ENCODE results near the gene TRIM45. TPM values are rescaled to one million over a fixed set of nuclear protein-coding genes. Genes with fewer than 3 reads are reported as not detected.

The TRIM45 gene
- total RNA-seq, 1 donor from 2014 or later = 6.7 TPM

DNA sequence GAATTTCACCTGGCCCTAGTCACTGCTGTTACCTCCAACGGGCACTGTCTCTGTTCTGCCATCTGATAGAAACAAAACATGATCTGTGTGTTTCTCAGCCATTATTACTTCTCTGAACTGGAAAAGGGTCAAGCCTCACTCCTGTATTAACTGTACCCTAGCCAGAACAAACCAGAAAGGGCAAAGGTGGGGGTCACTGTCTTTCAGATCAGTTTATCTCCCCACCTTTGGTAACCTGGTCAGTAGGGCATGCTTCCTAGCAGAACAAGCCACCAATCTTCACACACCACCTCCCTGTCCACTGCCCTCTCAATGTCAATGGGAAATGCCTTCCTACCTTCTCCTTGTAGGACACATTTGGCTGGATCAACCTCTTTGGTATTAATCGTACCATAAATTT is 3.9 kb downstream of the TRIM45 start:
- Mint-ChIP-seq H3K27ac (ENCODE audit: unreplicated experiment) (peak overlapping the region; percentile 14), H3K4me3 (ENCODE audit: unreplicated experiment) (no peak overlapping the region), H3K9me3 (ENCODE audit: unreplicated experiment) (peaks cover 11% of the 10 kb centered on the region), H3K4me1 (ENCODE audit: low read depth, unreplicated experiment) (peaks cover 16% of the 10 kb centered on the region), H3K36me3 (ENCODE audit: unreplicated experiment) (no peaks in the 10 kb centered on the region), H3K27me3 (ENCODE audit: unreplicated experiment) (peaks cover 2% of the 10 kb centered on the region)
- TF ChIP-seq, protein P1, sequence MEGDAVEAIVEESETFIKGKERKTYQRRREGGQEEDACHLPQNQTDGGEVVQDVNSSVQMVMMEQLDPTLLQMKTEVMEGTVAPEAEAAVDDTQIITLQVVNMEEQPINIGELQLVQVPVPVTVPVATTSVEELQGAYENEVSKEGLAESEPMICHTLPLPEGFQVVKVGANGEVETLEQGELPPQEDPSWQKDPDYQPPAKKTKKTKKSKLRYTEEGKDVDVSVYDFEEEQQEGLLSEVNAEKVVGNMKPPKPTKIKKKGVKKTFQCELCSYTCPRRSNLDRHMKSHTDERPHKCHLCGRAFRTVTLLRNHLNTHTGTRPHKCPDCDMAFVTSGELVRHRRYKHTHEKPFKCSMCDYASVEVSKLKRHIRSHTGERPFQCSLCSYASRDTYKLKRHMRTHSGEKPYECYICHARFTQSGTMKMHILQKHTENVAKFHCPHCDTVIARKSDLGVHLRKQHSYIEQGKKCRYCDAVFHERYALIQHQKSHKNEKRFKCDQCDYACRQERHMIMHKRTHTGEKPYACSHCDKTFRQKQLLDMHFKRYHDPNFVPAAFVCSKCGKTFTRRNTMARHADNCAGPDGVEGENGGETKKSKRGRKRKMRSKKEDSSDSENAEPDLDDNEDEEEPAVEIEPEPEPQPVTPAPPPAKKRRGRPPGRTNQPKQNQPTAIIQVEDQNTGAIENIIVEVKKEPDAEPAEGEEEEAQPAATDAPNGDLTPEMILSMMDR (IDR thresholded peaks at IDR 0.05; ENCODE audit: partially characterized antibody, unreplicated experiment) = no peak
- no peak for DNase-seq

DNA sequence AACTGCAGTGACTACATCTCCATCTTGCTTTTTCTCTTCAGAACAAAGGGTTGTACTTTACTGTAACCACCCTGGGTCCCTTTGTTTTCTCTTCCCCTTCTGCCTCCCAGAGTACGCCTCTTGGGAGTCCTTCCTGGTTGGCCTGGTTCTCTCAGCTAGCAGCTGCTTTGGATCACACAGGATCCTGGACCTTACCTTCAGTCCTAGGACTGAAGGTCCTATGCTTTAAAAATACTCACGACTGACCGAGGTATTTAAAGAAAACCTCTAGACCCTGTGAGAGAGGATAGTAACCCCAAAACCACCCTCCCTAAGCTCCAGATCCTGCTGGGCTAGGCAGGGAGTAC is 4.8 kb downstream of the TRIM45 start:
- TF ChIP-seq, protein P1 (IDR thresholded peaks at IDR 0.05; ENCODE audit: partially characterized antibody, unreplicated experiment) = no peak
- Mint-ChIP-seq H3K9me3 (ENCODE audit: unreplicated experiment) (peaks cover 10% of the 10 kb centered on the region), H3K27ac (ENCODE audit: unreplicated experiment) (peak overlapping the region; percentile 50), H3K27me3 (ENCODE audit: unreplicated experiment) (peaks cover 2% of the 10 kb centered on the region), H3K4me1 (ENCODE audit: low read depth, unreplicated experiment) (peaks cover 20% of the 10 kb centered on the region), H3K36me3 (ENCODE audit: unreplicated experiment) (no peaks in the 10 kb centered on the region), H3K4me3 (ENCODE audit: unreplicated experiment) (no peak overlapping the region)
- DNase-seq = no peak

GRCh38 chr1:117116090-117116783 is 5.3 kb downstream of the TRIM45 start:
- Mint-ChIP-seq H3K9me3 (ENCODE audit: unreplicated experiment) (peaks cover 9% of the 10 kb centered on the region), H3K4me1 (ENCODE audit: low read depth, unreplicated experiment) (peaks cover 20% of the 10 kb centered on the region), H3K4me3 (ENCODE audit: unreplicated experiment) (no peak overlapping the region), H3K36me3 (ENCODE audit: unreplicated experiment) (no peaks in the 10 kb centered on the region), H3K27ac (ENCODE audit: unreplicated experiment) (peak overlapping the region; percentile 50), H3K27me3 (ENCODE audit: unreplicated experiment) (peaks cover 2% of the 10 kb centered on the region)
- TF ChIP-seq, protein P1 (IDR thresholded peaks at IDR 0.05; ENCODE audit: partially characterized antibody, unreplicated experiment) = no peak
- DNase-seq = no peak

GRCh38 chr1:117114877-117115276 is 6.7 kb downstream of the TRIM45 start:
- Mint-ChIP-seq H3K27me3 (ENCODE audit: unreplicated experiment) (peaks cover 2% of the 10 kb centered on the region), H3K9me3 (ENCODE audit: unreplicated experiment) (peaks cover 7% of the 10 kb centered on the region), H3K4me1 (ENCODE audit: low read depth, unreplicated experiment) (peaks cover 11% of the 10 kb centered on the region), H3K4me3 (ENCODE audit: unreplicated experiment) (no peak overlapping the region), H3K27ac (ENCODE audit: unreplicated experiment) (no peak overlapping the region), H3K36me3 (ENCODE audit: unreplicated experiment) (no peaks in the 10 kb centered on the region)
- no peak for DNase-seq
- TF ChIP-seq, protein P1 (IDR thresholded peaks at IDR 0.05; ENCODE audit: partially characterized antibody, unreplicated experiment) = no peak

- H3K4me1 Mint-ChIP-seq (ENCODE audit: low read depth, unreplicated experiment) = peaks cover 11% of the 10 kb centered on the region
- no peak for DNase-seq
- H3K27ac Mint-ChIP-seq (ENCODE audit: unreplicated experiment) = no peak overlapping the region
- TF ChIP-seq, protein P1 (IDR thresholded peaks at IDR 0.05; ENCODE audit: partially characterized antibody, unreplicated experiment) = no peak
- H3K9me3 Mint-ChIP-seq (ENCODE audit: unreplicated experiment) = peaks cover 5% of the 10 kb centered on the region
- peaks cover 7% of the 10 kb centered on the region for H3K27me3 Mint-ChIP-seq (ENCODE audit: unreplicated experiment)
- H3K36me3 Mint-ChIP-seq (ENCODE audit: unreplicated experiment) = peaks cover 4% of the 10 kb centered on the region
- no peak overlapping the region for H3K4me3 Mint-ChIP-seq (ENCODE audit: unreplicated experiment)
Observed at GRCh38 chr1:117113199-117113598, 8.3 kb downstream of the TRIM45 start.
